ENCODE results near the gene IRF8. TPM values are rescaled to one million over a fixed set of nuclear protein-coding genes. Genes with fewer than 3 reads are reported as not detected.
A peak's percentile ranks its signal among the peaks of the same experiment; 100 is the strongest.

The IRF8 gene
- 35.4 TPM for polyA plus RNA-seq
- long read RNA-seq, donor 1, transcript IRF8-201 (9 exons, 3,030 nt), result major isoform, 5 of 8 reads
- long read RNA-seq, donor 1, partial matches to known transcripts, result 0 of 8 reads
- long read RNA-seq, donor 1, other reads (novel, unspliced or antisense), result 0 of 8 reads
- long read RNA-seq, donor 2, transcript IRF8-201 (9 exons, 3,030 nt), result major isoform, 15 of 28 reads
- long read RNA-seq, donor 2, partial matches to known transcripts, result 12 of 28 reads
- long read RNA-seq, donor 2, other reads (novel, unspliced or antisense), result 0 of 28 reads
- long read RNA-seq, donor 3, result 0 reads
- long read RNA-seq, donor 4, result 0 reads
- long read RNA-seq, donor 5, transcript IRF8-201 (9 exons, 3,030 nt), result major isoform, 10 of 10 reads
- long read RNA-seq, donor 5, partial matches to known transcripts, result 0 of 10 reads
- long read RNA-seq, donor 5, other reads (novel, unspliced or antisense), result 0 of 10 reads
- long read RNA-seq, donor 6, transcript IRF8-201 (9 exons, 3,030 nt), result major isoform, 12 of 32 reads
- long read RNA-seq, donor 6, partial matches to known transcripts, result 20 of 32 reads
- long read RNA-seq, donor 6, other reads (novel, unspliced or antisense), result 0 of 32 reads
- long read RNA-seq, donor 7, transcript IRF8-201 (9 exons, 3,030 nt), result major isoform, 6 of 7 reads
- long read RNA-seq, donor 7, partial matches to known transcripts, result 0 of 7 reads
- long read RNA-seq, donor 7, other reads (novel, unspliced or antisense), result 0 of 7 reads
- long read RNA-seq, donor 8, transcript IRF8-201 (9 exons, 3,030 nt), result major isoform, 14 of 28 reads
- long read RNA-seq, donor 8, partial matches to known transcripts, result 12 of 28 reads
- long read RNA-seq, donor 8, other reads (novel, unspliced or antisense), result 0 of 28 reads
- long read RNA-seq, donor 9, transcript IRF8-201 (9 exons, 3,030 nt), result major isoform, 5 of 6 reads
- long read RNA-seq, donor 9, partial matches to known transcripts, result 0 of 6 reads
- long read RNA-seq, donor 9, other reads (novel, unspliced or antisense), result 0 of 6 reads
- long read RNA-seq, donor 10, transcript IRF8-201 (9 exons, 3,030 nt), result major isoform, 9 of 10 reads
- long read RNA-seq, donor 10, partial matches to known transcripts, result 0 of 10 reads
- long read RNA-seq, donor 10, other reads (novel, unspliced or antisense), result 0 of 10 reads
- long read RNA-seq, donor 11, transcript IRF8-201 (9 exons, 3,030 nt), result major isoform, 13 of 19 reads
- long read RNA-seq, donor 11, partial matches to known transcripts, result 5 of 19 reads
- long read RNA-seq, donor 11, other reads (novel, unspliced or antisense), result 0 of 19 reads

GRCh38 chr16:85898521-85899442, at the start of gene IRF8:
Gene IRF8, plus strand, starts transcription at chr16:85899162. Its CDS starts 3,854 bp downstream, at chr16:85903016.
- Histone ChIP-seq H3K27me3 (ENCODE audit: control insufficient read depth, insufficient read depth, low read length) (peaks cover 9% of the 10 kb centered on the region), H3K4me1 (ENCODE audit: control insufficient read depth, insufficient read depth, low read length) (peaks cover 35% of the 10 kb centered on the region), H3K4me3 (ENCODE audit: low read length) (peak within 1 kb of the TSS; percentile 76), H3K27ac (ENCODE audit: low read length) (peak within 1 kb of the TSS; percentile 39), H3K9me3 (ENCODE audit: control insufficient read depth, low read depth, low read length) (no peaks in the 10 kb centered on the region), H3K36me3 (ENCODE audit: control insufficient read depth, insufficient read depth, low read length) (peaks cover 9% of the 10 kb centered on the region)
- WGBS (ENCODE audit: insufficient coverage, low lambda C conversion rate), result no CpG with 5 or more reads among the region's 102 CpGs
- DNase-seq, result peak; percentile 66 to 89

GRCh38 chr16:85849388-85849787, 49.6 kb upstream of the IRF8 start:
- Histone ChIP-seq H3K27ac (ENCODE audit: low read length) (no peak overlapping the region), H3K4me3 (ENCODE audit: low read length) (no peak overlapping the region), H3K36me3 (ENCODE audit: control insufficient read depth, insufficient read depth, low read length) (no peaks in the 10 kb centered on the region), H3K27me3 (ENCODE audit: control insufficient read depth, insufficient read depth, low read length) (no peaks in the 10 kb centered on the region), H3K9me3 (ENCODE audit: control insufficient read depth, low read depth, low read length) (peaks cover 5% of the 10 kb centered on the region), H3K4me1 (ENCODE audit: control insufficient read depth, insufficient read depth, low read length) (peaks cover 15% of the 10 kb centered on the region)
- peak in 1 of 2 donors; percentile 60 for DNase-seq
- WGBS (ENCODE audit: insufficient coverage, low lambda C conversion rate), result no CpG with 5 or more reads among the region's 8 CpGs

GRCh38 chr16:85850344-85850880, 48.5 kb upstream of the IRF8 start:
- Histone ChIP-seq H3K27me3 (ENCODE audit: control insufficient read depth, insufficient read depth, low read length) (no peaks in the 10 kb centered on the region), H3K4me3 (ENCODE audit: low read length) (no peak overlapping the region), H3K9me3 (ENCODE audit: control insufficient read depth, low read depth, low read length) (peaks cover 5% of the 10 kb centered on the region), H3K4me1 (ENCODE audit: control insufficient read depth, insufficient read depth, low read length) (peaks cover 15% of the 10 kb centered on the region), H3K27ac (ENCODE audit: low read length) (no peak overlapping the region), H3K36me3 (ENCODE audit: control insufficient read depth, insufficient read depth, low read length) (no peaks in the 10 kb centered on the region)
- no CpG with 5 or more reads among the region's 5 CpGs for WGBS (ENCODE audit: insufficient coverage, low lambda C conversion rate)
- peak; percentile 35 to 67 for DNase-seq

- no peak overlapping the region for H3K27ac ChIP-seq (ENCODE audit: low read length)
- DNase-seq, result no peak
- 67% methylated on average over 3 of the region's 15 CpGs for WGBS (ENCODE audit: insufficient coverage, low lambda C conversion rate)
Observed at GRCh38 chr16:85851034-85851785, 47.8 kb upstream of the IRF8 start.

GRCh38 chr16:85853547-85854545, 45.1 kb upstream of the IRF8 start:
- Histone ChIP-seq H3K36me3 (ENCODE audit: control insufficient read depth, insufficient read depth, low read length) (no peaks in the 10 kb centered on the region), H3K4me3 (ENCODE audit: low read length) (no peak overlapping the region), H3K4me1 (ENCODE audit: control insufficient read depth, insufficient read depth, low read length) (peaks cover 5% of the 10 kb centered on the region), H3K27me3 (ENCODE audit: control insufficient read depth, insufficient read depth, low read length) (no peaks in the 10 kb centered on the region), H3K9me3 (ENCODE audit: control insufficient read depth, low read depth, low read length) (no peaks in the 10 kb centered on the region), H3K27ac (ENCODE audit: low read length) (no peak overlapping the region)
- no peak for DNase-seq
- WGBS (ENCODE audit: insufficient coverage, low lambda C conversion rate), result no CpG with 5 or more reads among the region's 16 CpGs

More at GRCh38 chr16:85851034-85851785, 47.8 kb upstream of the IRF8 start:
- no peaks in the 10 kb centered on the region for H3K27me3 ChIP-seq (ENCODE audit: control insufficient read depth, insufficient read depth, low read length)
- H3K9me3 ChIP-seq (ENCODE audit: control insufficient read depth, low read depth, low read length), result peaks cover 5% of the 10 kb centered on the region
- peaks cover 15% of the 10 kb centered on the region for H3K4me1 ChIP-seq (ENCODE audit: control insufficient read depth, insufficient read depth, low read length)
- no peaks in the 10 kb centered on the region for H3K36me3 ChIP-seq (ENCODE audit: control insufficient read depth, insufficient read depth, low read length)
- no peak overlapping the region for H3K4me3 ChIP-seq (ENCODE audit: low read length)

- peaks cover 5% of the 10 kb centered on the region for H3K4me1 ChIP-seq (ENCODE audit: control insufficient read depth, insufficient read depth, low read length)
- H3K9me3 ChIP-seq (ENCODE audit: control insufficient read depth, low read depth, low read length), result no peaks in the 10 kb centered on the region
- no peak overlapping the region for H3K27ac ChIP-seq (ENCODE audit: low read length)
- DNase-seq, result no peak
- H3K4me3 ChIP-seq (ENCODE audit: low read length), result no peak overlapping the region
- H3K36me3 ChIP-seq (ENCODE audit: control insufficient read depth, insufficient read depth, low read length), result no peaks in the 10 kb centered on the region
- H3K27me3 ChIP-seq (ENCODE audit: control insufficient read depth, insufficient read depth, low read length), result no peaks in the 10 kb centered on the region
- no CpG with 5 or more reads among the region's 1 CpG for WGBS (ENCODE audit: insufficient coverage, low lambda C conversion rate)
Observed at GRCh38 chr16:85854935-85855334, 44.0 kb upstream of the IRF8 start.

GRCh38 chr16:85856079-85856478, 42.9 kb upstream of the IRF8 start:
- Histone ChIP-seq H3K36me3 (ENCODE audit: control insufficient read depth, insufficient read depth, low read length) (no peaks in the 10 kb centered on the region), H3K9me3 (ENCODE audit: control insufficient read depth, low read depth, low read length) (no peaks in the 10 kb centered on the region), H3K27ac (ENCODE audit: low read length) (no peak overlapping the region), H3K27me3 (ENCODE audit: control insufficient read depth, insufficient read depth, low read length) (no peaks in the 10 kb centered on the region), H3K4me1 (ENCODE audit: control insufficient read depth, insufficient read depth, low read length) (no peaks in the 10 kb centered on the region), H3K4me3 (ENCODE audit: low read length) (no peak overlapping the region)
- WGBS (ENCODE audit: insufficient coverage, low lambda C conversion rate), result no CpG with 5 or more reads among the region's 6 CpGs
- no peak for DNase-seq

- H3K27me3 ChIP-seq (ENCODE audit: control insufficient read depth, insufficient read depth, low read length), result no peaks in the 10 kb centered on the region
- no peaks in the 10 kb centered on the region for H3K9me3 ChIP-seq (ENCODE audit: control insufficient read depth, low read depth, low read length)
- 87% methylated on average over 4 of the region's 5 CpGs for WGBS (ENCODE audit: insufficient coverage, low lambda C conversion rate)
- H3K27ac ChIP-seq (ENCODE audit: low read length), result no peak overlapping the region
- no peak for DNase-seq
- no peak overlapping the region for H3K4me3 ChIP-seq (ENCODE audit: low read length)
- no peaks in the 10 kb centered on the region for H3K4me1 ChIP-seq (ENCODE audit: control insufficient read depth, insufficient read depth, low read length)
- no peaks in the 10 kb centered on the region for H3K36me3 ChIP-seq (ENCODE audit: control insufficient read depth, insufficient read depth, low read length)
Observed at GRCh38 chr16:85856585-85856984, 42.4 kb upstream of the IRF8 start.
